Measurements from ENCODE around the gene KCNQ1.

DNA sequence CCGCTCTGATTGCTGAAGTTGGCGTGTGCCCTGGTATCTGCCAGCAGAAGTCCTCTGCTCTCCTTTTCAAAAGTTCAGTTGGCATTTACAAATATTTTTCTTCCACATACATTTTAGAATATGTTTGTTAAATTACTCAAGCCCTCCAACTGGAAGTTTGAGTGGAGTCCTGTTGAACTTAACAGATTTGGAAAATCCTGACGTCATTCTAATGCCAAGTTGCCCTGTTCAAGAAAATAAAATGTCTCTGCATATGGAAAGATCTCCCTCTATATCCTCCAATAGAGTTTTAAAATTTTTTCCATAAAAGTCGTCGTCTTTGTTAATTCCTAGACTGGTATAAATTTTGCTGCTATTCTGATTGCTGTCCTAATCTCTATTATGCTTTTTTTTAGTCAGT lies 251.6 kb downstream of the KCNQ1 start:
- TF ChIP-seq, protein P1, sequence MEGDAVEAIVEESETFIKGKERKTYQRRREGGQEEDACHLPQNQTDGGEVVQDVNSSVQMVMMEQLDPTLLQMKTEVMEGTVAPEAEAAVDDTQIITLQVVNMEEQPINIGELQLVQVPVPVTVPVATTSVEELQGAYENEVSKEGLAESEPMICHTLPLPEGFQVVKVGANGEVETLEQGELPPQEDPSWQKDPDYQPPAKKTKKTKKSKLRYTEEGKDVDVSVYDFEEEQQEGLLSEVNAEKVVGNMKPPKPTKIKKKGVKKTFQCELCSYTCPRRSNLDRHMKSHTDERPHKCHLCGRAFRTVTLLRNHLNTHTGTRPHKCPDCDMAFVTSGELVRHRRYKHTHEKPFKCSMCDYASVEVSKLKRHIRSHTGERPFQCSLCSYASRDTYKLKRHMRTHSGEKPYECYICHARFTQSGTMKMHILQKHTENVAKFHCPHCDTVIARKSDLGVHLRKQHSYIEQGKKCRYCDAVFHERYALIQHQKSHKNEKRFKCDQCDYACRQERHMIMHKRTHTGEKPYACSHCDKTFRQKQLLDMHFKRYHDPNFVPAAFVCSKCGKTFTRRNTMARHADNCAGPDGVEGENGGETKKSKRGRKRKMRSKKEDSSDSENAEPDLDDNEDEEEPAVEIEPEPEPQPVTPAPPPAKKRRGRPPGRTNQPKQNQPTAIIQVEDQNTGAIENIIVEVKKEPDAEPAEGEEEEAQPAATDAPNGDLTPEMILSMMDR (IDR thresholded peaks at IDR 0.05): no peak
- TF ChIP-seq POLR2A (IDR thresholded peaks at IDR 0.05) (no peak), POLR2AphosphoS5 (IDR thresholded peaks at IDR 0.05; ENCODE audit: insufficient read depth in 1 of 2, low read depth in 1 of 2) (no peak)
